Islet of Langerhans (tissue), 1 donor: ENCODE data around the gene SCARB2.

Experiments
- FAIRE-seq: peaks from one replicate; lab custom pipeline; 2011; peaks lifted over from hg19 to GRCh38; lab: Jason Lieb, UNC

The SCARB2 gene

GRCh38 chr4:76148142-76148865, 65.3 kb downstream of the SCARB2 start, which contains the start of gene NUP54:
Gene NUP54, minus strand, starts transcription at chr4:76148397. Its CDS starts 23 bp downstream, at chr4:76148374.
- FAIRE-seq = peak; percentile 5

- FAIRE-seq = no peak
Observed at GRCh38 chr4:76147454-76148141, 66.0 kb downstream of the SCARB2 start.

- FAIRE-seq = peak; percentile 47
Observed at GRCh38 chr4:76144546-76144945, 69.1 kb downstream of the SCARB2 start.

GRCh38 chr4:76141241-76141640, 72.4 kb downstream of the SCARB2 start:
- FAIRE-seq = no peak

GRCh38 chr4:76127754-76128153, 85.9 kb downstream of the SCARB2 start:
- FAIRE-seq = no peak

GRCh38 chr4:76125816-76126215, 87.8 kb downstream of the SCARB2 start:
- FAIRE-seq = no peak

GRCh38 chr4:76120199-76120598, 93.4 kb downstream of the SCARB2 start:
- FAIRE-seq = no peak

GRCh38 chr4:76117536-76117935, 96.1 kb downstream of the SCARB2 start:
- FAIRE-seq = no peak

- FAIRE-seq = no peak
Observed at GRCh38 chr4:76116821-76117220, 96.8 kb downstream of the SCARB2 start.
